ENCODE results near the gene TENT5D.
"Not testable (repeated sequence)": the region's sequence is repeated elsewhere in the genome, so short reads cannot be mapped to it uniquely, and the experiment has no call there.

The TENT5D gene
- 0 reads per million in 9 experiments for total RNA-seq

DNA sequence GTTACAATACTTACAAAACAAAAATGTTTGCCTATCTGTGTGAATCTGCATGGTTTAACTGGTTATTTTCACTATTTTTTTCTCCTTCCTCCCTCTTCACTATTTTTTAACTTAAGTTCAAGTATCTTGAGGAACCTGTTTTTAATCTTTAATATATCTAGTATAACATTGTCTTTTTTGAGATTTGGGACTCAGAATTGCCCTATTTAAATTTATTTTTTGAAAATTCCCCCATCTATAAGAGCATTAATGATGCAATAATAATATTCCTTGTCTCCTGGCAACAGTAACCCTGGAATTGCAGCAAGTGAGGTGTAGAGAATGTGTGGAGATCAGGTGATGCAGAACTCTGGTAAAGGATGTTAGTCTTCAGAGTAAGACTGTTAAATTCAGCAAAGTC lies at the start of gene TENT5D:
TENT5D (plus strand) TSS at position 301 of the 400 bp plus-strand sequence. CDS start 22,093 bp downstream, outside the sequence.
- ATAC-seq (replicated peaks) (no peak), DNase-seq (no peak)
- H3K27ac Mint-ChIP-seq: no peak within 1 kb of the TSS
- H3K36me3 Mint-ChIP-seq (ENCODE audit: insufficient read depth): no peaks in the 10 kb centered on the region
- no peaks in the 10 kb centered on the region for H3K4me1 Mint-ChIP-seq (ENCODE audit: low read depth in 2 of 2)
- H3K27me3 Mint-ChIP-seq: no peaks in the 10 kb centered on the region
- no peaks in the 10 kb centered on the region for H3K9me3 Mint-ChIP-seq
- no peak within 1 kb of the TSS for H3K4me3 Mint-ChIP-seq

DNA sequence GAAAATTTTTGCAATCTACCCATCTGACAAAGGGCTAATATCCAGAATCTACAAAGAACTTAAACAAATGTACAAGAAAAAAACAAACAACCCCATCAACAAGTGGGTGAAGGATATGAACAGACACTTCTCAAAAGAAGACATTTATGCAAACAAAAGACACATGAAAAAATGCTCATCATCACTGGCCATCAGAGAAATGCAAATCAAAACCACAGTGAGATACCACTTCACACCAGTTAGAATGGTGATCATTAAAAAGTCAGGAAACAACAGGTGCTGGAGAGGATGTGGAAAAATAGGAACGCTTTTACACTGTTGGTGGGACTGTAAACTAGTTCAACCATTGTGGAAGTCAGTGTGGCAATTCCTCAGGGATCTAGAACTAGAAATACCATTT lies 34.6 kb upstream of the TENT5D start:
- H3K4me1 Mint-ChIP-seq (ENCODE audit: low read depth in 2 of 2); H3K27ac Mint-ChIP-seq; H3K9me3 Mint-ChIP-seq; ATAC-seq (replicated peaks); H3K27me3 Mint-ChIP-seq; DNase-seq; H3K36me3 Mint-ChIP-seq (ENCODE audit: insufficient read depth); H3K4me3 Mint-ChIP-seq: not testable (repeated sequence)

DNA sequence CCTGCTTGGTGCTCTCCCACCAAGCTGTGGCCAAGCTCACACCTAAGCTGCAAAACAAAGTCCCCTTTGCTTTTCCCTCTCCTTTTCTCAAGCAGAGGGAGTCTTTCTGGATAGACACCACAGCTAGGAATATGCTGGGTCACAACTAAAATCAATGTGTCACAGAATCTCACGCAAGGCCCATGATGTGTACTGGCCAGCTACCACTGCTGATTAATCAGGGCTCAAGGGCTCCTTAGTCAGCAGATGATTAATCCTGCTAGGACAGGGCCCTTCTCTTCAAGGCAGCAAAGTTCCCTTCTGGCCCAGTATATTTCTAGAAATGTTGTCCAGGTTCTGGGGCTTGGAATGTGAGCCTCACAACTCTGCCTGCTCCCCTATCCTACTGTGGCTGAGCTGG lies 32.0 kb upstream of the TENT5D start:
- H3K4me1 Mint-ChIP-seq (ENCODE audit: low read depth in 2 of 2): no peaks in the 10 kb centered on the region
- DNase-seq (no peak), ATAC-seq (replicated peaks) (no peak)
- no peaks in the 10 kb centered on the region for H3K9me3 Mint-ChIP-seq
- no peaks in the 10 kb centered on the region for H3K36me3 Mint-ChIP-seq (ENCODE audit: insufficient read depth)
- no peak overlapping the region for H3K4me3 Mint-ChIP-seq
- H3K27me3 Mint-ChIP-seq: no peaks in the 10 kb centered on the region
- H3K27ac Mint-ChIP-seq: no peak overlapping the region

DNA sequence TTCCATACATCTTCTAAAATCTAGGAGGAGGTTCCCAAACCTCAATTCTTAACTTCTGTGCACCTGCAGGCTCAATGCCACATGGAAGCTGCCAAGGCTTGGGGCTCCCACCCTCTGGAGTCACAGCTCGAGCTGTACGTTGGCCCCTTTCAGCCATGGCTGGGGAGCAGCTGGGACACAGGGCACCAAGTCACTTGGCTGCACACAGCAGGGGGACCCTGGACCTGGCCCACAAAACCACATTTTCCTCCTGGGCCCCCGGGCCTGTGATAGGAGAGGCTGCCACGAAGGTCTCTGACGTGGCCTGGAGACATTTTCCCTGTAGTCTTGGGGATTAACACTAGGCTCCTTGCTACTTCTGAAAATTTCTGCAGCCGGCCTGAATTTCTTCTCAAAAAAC lies 8.2 kb upstream of the TENT5D start:
- H3K4me1 Mint-ChIP-seq (ENCODE audit: low read depth in 2 of 2): no peaks in the 10 kb centered on the region
- H3K27ac Mint-ChIP-seq: no peak overlapping the region
- ATAC-seq (replicated peaks) (no peak), DNase-seq (no peak)
- H3K9me3 Mint-ChIP-seq: no peaks in the 10 kb centered on the region
- H3K27me3 Mint-ChIP-seq: no peaks in the 10 kb centered on the region
- no peak overlapping the region for H3K4me3 Mint-ChIP-seq
- no peaks in the 10 kb centered on the region for H3K36me3 Mint-ChIP-seq (ENCODE audit: insufficient read depth)

DNA sequence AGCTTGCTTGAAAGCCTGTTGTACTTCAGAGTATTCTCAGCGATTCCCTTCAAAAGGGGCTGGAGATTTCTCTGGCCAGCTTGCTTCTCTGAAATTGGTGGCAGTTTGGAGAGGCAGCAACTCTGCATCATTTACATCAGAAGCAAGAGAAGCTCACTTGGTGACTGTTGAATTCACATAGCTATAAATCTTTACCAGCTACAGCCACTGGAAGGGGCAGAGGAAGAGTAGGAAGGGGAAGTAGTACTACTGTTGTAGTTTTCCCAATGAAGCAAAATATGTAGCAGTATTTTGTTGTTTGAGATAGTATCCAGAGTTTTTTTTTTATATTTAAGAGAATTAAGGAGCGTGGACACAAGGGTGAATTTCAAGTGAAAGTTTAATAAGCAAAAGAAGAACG lies 2.8 kb downstream of the TENT5D start:
- H3K27ac Mint-ChIP-seq: no peak overlapping the region
- H3K36me3 Mint-ChIP-seq (ENCODE audit: insufficient read depth): no peaks in the 10 kb centered on the region
- ATAC-seq (replicated peaks) (no peak), DNase-seq (no peak)
- no peaks in the 10 kb centered on the region for H3K4me1 Mint-ChIP-seq (ENCODE audit: low read depth in 2 of 2)
- H3K4me3 Mint-ChIP-seq: no peak overlapping the region
- H3K27me3 Mint-ChIP-seq: no peaks in the 10 kb centered on the region
- H3K9me3 Mint-ChIP-seq: no peaks in the 10 kb centered on the region

DNA sequence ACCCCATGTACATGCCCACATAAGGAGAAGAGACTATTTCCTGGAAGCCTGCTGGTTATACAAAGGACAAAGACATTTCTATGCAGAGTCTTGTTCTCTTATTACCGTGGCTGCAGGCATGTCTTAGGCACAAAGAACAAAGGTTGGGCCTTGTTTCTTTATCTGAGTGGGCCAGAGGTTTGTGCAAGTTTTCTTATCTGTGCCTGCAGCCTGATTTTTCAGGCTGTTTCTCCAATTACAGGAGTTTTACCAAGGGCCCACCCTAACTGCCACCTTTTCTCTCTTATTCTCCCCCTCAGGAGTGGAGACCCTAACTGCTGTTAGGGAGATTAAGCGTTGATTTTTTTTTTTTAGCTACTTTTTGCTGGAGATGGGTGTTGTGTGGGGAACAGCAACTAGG lies 3.5 kb downstream of the TENT5D start:
- no peaks in the 10 kb centered on the region for H3K4me1 Mint-ChIP-seq (ENCODE audit: low read depth in 2 of 2)
- no peak for ATAC-seq (replicated peaks)
- H3K36me3 Mint-ChIP-seq (ENCODE audit: insufficient read depth): no peaks in the 10 kb centered on the region
- H3K27ac Mint-ChIP-seq: no peak overlapping the region
- no peak for DNase-seq
- no peaks in the 10 kb centered on the region for H3K9me3 Mint-ChIP-seq
- H3K4me3 Mint-ChIP-seq: no peak overlapping the region
- H3K27me3 Mint-ChIP-seq: no peaks in the 10 kb centered on the region

DNA sequence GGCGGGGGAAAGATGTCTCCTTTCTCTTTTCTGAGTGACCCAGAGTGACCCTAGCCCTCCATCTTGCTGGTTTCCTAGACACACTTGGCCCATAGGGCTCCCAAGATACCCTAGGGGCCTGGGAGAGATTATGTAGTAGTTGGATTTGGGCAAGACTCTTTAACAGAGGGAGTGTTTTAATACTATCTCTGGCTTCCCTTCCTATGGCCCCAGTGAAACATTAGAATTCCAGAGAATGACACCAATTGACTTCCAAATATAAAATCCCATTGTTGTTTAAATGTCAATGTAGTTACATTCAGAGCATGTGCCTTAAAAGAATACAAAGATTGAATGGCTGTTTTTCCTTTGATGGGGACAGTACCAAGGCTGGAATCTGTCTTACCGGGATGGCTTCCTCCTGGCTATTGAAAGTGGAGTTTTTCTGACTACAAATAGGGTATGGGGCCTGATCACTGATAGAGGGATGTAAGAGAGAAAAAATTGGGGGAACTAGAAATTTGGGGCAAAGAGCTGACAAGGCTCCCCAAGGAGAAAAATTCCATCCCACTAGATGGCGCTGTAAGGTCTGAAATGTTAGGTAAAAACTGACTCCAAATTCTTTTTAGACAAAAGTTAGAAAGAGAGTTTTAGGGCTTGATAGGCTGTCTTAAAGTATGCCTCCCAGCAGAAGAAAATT lies 10.7 kb downstream of the TENT5D start:
- DNase-seq: no peak
- Mint-ChIP-seq H3K36me3 (ENCODE audit: insufficient read depth) (no peaks in the 10 kb centered on the region), H3K9me3 (no peaks in the 10 kb centered on the region), H3K4me1 (ENCODE audit: low read depth in 2 of 2) (no peaks in the 10 kb centered on the region), H3K4me3 (no peak overlapping the region), H3K27ac (no peak overlapping the region), H3K27me3 (no peaks in the 10 kb centered on the region)
- ATAC-seq (replicated peaks): no peak

DNA sequence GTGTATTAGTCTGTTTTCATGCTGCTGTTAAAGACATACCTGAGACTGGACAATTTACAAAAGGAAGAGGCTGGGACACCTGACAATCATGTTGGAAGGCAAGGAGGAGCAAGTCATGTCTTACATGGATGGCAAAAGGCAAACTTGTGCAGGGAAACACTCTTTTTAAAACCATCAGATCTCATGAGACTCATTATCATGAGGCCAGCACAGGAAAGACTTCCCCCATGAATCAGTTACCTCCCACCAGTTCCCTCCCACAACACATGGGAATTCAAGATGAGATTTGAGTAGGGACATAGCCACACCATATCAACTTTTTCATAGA lies 11.2 kb downstream of the TENT5D start:
- no peaks in the 10 kb centered on the region for H3K4me1 Mint-ChIP-seq (ENCODE audit: low read depth in 2 of 2)
- no peaks in the 10 kb centered on the region for H3K36me3 Mint-ChIP-seq (ENCODE audit: insufficient read depth)
- H3K9me3 Mint-ChIP-seq: no peaks in the 10 kb centered on the region
- no peaks in the 10 kb centered on the region for H3K27me3 Mint-ChIP-seq
- DNase-seq (no peak), ATAC-seq (replicated peaks) (no peak)
- no peak overlapping the region for H3K4me3 Mint-ChIP-seq
- no peak overlapping the region for H3K27ac Mint-ChIP-seq

DNA sequence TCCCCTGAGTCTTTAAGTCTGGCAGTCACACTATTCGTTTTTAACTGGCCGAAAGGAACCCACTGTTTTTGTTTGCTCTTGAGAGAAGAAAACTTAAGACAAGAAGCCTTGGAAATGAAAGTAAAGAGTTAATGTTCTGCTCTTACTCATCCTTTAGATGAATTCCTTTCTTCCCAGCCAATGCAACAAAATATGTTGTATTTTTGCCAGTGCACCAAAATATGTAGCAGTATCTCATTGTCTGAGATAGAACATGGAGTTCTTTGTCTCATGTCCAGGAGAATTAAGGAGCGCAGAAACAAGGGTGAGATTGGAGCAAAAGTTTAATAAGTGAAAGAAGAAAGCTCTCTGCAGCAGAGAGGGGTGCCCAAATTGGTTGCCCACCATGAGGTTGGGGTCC lies 12.2 kb downstream of the TENT5D start:
- Mint-ChIP-seq H3K9me3 (no peaks in the 10 kb centered on the region), H3K4me3 (no peak overlapping the region), H3K4me1 (ENCODE audit: low read depth in 2 of 2) (no peaks in the 10 kb centered on the region), H3K27ac (no peak overlapping the region), H3K27me3 (no peaks in the 10 kb centered on the region), H3K36me3 (ENCODE audit: insufficient read depth) (no peaks in the 10 kb centered on the region)
- ATAC-seq (replicated peaks) (no peak), DNase-seq (no peak)

DNA sequence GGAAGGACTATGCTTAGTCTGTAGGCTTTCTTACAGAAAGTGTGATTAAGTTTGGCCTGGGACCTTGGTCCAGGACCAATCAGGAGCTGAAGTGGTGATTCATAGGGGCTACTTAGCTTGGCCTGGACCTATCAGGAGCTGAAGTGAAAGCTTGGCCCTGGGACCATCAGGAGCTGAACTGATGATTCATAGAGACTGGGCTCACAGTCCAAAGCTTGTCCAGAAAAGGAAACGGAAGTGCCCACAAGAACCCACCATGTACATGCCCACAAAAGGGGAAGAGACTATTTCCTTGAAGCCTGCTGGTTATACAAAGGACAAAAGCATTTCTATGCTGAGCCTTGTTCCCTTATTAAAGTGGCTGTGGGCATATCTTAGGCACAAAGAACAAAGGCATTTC lies 12.6 kb downstream of the TENT5D start:
- no peaks in the 10 kb centered on the region for H3K27me3 Mint-ChIP-seq
- no peak overlapping the region for H3K4me3 Mint-ChIP-seq
- DNase-seq: no peak
- no peak overlapping the region for H3K27ac Mint-ChIP-seq
- ATAC-seq (replicated peaks): no peak
- H3K36me3 Mint-ChIP-seq (ENCODE audit: insufficient read depth): no peaks in the 10 kb centered on the region
- no peaks in the 10 kb centered on the region for H3K4me1 Mint-ChIP-seq (ENCODE audit: low read depth in 2 of 2)
- H3K9me3 Mint-ChIP-seq: no peaks in the 10 kb centered on the region

DNA sequence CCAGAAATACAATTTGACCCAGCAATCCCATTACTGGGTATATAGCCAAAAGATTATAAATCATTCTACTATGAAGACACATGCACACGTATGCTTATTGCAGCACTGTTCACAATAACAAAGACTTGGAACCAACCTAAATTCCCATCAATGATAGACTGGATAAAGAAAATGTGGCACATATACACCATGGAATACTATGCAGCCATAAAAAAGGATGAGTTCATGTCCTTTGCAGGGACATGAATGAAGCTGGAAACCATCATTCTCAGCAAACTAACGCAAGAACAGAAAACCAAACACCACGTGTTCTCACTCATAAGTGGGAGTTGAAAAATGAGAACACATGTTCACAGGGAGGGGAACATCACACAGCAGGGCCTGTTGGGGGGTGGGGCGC lies 47.9 kb downstream of the TENT5D start:
- not testable (repeated sequence) for H3K27ac Mint-ChIP-seq; H3K4me1 Mint-ChIP-seq (ENCODE audit: low read depth in 2 of 2); H3K36me3 Mint-ChIP-seq (ENCODE audit: insufficient read depth)

DNA sequence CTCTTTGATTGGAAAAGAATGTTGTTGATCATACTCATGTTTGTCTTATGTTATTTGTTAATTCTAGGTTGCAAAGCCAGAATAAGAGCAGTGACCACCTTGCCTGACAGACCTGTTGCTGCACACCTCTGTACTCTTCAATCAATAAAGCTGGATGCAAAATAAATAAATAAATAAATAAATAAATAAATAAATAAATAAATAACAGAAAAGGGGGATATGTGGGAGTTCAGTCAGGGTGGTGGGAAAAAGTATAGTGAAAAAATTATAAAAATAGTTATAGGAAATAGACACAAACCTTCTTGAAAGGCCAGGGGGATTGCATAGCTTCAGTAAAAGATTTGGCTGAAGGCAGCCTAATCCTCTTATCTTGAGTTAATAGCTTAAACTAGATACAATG lies 51.3 kb downstream of the TENT5D start:
- no peaks in the 10 kb centered on the region for H3K4me1 Mint-ChIP-seq (ENCODE audit: low read depth in 2 of 2)
- peaks cover 2 to 7% of the 10 kb centered on the region in 2 donors for H3K9me3 Mint-ChIP-seq
- ATAC-seq (replicated peaks) (no peak), DNase-seq (no peak)
- H3K36me3 Mint-ChIP-seq (ENCODE audit: insufficient read depth): no peaks in the 10 kb centered on the region
- no peak overlapping the region for H3K27ac Mint-ChIP-seq
- no peak overlapping the region for H3K4me3 Mint-ChIP-seq
- H3K27me3 Mint-ChIP-seq: no peaks in the 10 kb centered on the region

More for the DNA sequence above, 47.9 kb downstream of the TENT5D start:
- H3K9me3 Mint-ChIP-seq; H3K4me3 Mint-ChIP-seq; DNase-seq; ATAC-seq (replicated peaks); H3K27me3 Mint-ChIP-seq: not testable (repeated sequence)

DNA sequence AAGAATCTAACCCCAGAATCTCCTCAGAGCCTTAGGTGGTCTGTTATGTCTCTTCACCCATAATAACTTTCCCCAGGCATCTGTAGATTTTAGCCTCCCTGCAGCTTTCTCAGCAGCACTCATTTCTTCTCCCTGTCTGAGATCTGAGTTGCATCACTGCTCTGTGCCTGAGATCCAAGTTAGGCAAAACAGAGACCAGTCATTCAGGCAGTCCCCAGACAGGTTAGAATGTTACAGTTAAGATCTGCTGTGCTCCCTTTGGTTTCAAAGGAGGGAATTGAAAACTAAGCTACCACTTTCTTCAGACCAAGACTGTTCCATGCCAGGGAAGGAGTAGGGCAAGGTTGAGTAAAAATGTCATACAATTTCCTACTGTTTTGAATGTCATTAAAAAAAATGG lies 65.3 kb downstream of the TENT5D start:
- DNase-seq: no peak
- H3K27me3 Mint-ChIP-seq: no peaks in the 10 kb centered on the region
- H3K27ac Mint-ChIP-seq: no peak overlapping the region
- H3K4me3 Mint-ChIP-seq: no peak overlapping the region
- H3K4me1 Mint-ChIP-seq (ENCODE audit: low read depth in 2 of 2): no peaks in the 10 kb centered on the region
- ATAC-seq (replicated peaks): no peak
- no peaks in the 10 kb centered on the region for H3K36me3 Mint-ChIP-seq (ENCODE audit: insufficient read depth)
- no peaks in the 10 kb centered on the region for H3K9me3 Mint-ChIP-seq

DNA sequence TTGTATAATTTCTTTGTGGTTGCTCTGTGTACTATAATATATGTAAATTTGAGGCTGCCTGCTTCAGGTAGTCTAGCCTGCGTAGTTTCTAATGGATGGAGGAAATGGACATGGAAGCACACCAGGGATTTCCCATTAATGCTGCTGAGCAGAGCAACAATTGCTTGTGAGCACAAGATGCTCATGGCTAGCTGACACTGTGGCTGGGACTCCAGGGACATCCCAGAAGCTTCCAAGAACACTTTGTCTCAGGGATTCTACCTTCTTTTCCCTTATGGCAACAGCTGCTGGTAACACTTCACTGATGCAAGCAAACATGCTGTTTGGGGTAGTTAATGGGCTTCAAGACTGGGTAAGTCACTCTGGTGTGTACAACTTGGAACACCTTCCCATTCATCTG lies 66.1 kb downstream of the TENT5D start:
- DNase-seq (no peak), ATAC-seq (replicated peaks) (no peak)
- no peaks in the 10 kb centered on the region for H3K4me1 Mint-ChIP-seq (ENCODE audit: low read depth in 2 of 2)
- H3K27me3 Mint-ChIP-seq: no peaks in the 10 kb centered on the region
- peaks cover 0 to 1% of the 10 kb centered on the region in 2 donors for H3K9me3 Mint-ChIP-seq
- H3K27ac Mint-ChIP-seq: no peak overlapping the region
- no peak overlapping the region for H3K4me3 Mint-ChIP-seq
- no peaks in the 10 kb centered on the region for H3K36me3 Mint-ChIP-seq (ENCODE audit: insufficient read depth)

DNA sequence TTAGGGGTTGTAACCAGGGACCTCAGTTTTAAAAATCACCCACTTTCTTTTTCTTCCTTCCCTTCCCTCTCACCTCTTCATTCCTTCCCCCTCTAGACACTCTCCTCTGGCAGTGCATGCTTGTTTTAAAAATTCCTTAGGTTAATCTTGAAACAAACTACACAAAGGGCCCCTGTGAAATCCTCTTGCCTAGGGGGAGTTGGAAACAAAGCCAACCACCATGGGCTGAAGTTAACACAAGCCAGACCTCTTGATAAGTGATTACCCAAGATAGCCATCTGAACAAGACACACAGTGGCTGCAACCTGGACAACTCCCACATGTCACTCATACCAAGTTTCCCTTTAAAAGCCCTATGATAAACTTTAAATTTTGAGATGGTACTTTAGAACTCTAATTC lies 68.9 kb downstream of the TENT5D start:
- Mint-ChIP-seq H3K4me3 (no peak overlapping the region), H3K9me3 (peaks cover 0 to 2% of the 10 kb centered on the region in 2 donors), H3K27ac (no peak overlapping the region), H3K27me3 (no peaks in the 10 kb centered on the region), H3K4me1 (ENCODE audit: low read depth in 2 of 2) (no peaks in the 10 kb centered on the region), H3K36me3 (ENCODE audit: insufficient read depth) (no peaks in the 10 kb centered on the region)
- ATAC-seq (replicated peaks): no peak
- DNase-seq: no peak
